HG03135 (cell line): ENCODE measurements around the gene ARRDC4.
"Not testable (repeated sequence)": the region's sequence is repeated elsewhere in the genome, so short reads cannot be mapped to it uniquely, and the experiment has no call there.

Experiments
- ATAC-seq: cut with Tn5 transposase; IDR thresholded peaks from one replicate; pipeline ENCODE4 v1.9.1; 2021; ENCODE audit warnings: mild to moderate bottlenecking, moderate library complexity; ENCODE audit not compliant: unreplicated experiment

Gene ARRDC4

DNA sequence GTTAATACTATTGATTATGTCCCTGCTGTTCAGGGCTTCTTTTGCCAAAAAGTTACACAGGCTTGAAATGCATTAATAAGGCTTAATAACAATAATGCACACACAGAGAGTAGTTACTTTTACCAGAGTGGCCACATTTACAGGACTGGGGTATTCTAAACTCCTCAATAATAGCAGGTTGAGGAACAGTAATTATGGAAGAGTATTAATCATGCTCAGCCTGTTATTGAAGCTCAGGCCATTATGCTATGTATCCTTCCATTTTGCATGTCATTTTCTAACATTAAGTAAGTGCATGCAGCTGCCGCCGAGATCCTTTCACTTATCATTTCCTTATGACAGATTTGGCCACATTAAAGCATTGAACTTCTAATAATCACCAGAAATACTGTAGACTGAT, 5.7 kb downstream of the ARRDC4 start:
- no peak for ATAC-seq

DNA sequence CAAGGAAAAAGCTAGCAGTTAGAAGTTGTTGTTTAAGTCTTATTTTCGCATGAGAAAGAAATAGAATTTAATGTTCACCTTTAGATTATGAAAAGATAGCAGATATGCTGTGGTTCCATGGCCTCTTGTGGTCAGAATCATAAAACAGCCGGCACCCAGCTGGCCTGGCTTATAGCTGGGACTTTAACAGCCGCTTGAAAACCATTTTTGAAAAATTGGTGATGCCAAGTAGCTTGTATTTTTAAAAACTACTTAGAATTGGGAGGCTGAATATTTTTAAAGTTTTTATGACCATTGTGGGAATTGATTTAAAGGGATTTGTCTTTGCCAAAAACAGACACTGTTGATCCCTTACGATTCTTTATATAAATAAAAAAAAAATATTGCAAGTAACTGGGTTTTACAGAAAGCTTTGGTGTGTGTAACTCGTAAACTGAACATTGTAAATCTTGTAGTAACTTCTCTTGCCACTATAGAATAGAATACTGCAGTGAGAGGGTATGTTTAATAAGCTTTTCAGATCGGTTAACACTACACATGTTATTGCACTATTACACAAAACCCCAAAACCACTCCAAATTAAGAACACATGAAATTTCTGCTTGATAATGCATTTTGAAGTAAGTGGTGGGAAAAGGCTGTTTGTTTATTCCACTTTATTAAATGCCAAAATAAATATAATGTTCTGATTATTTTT, 6.6 kb downstream of the ARRDC4 start:
- ATAC-seq = no peak

DNA sequence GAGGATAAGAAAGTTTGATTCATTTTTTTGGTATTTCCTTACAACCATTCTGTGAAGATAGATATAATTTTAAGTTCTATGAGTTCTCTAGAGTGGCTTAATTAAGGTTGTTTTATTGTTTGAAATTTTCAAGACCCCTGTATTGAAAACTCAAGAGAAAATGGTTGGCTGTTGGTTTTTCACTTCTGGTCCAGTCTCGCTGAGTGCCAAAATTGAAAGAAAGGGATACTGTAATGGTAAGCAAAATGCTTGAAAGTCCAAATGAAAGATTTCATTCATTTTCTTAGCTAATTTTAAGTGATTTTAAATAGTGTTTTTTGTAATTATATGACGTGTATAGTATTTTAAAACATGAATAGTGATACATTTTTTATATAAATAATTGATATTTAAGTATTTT, 7.4 kb downstream of the ARRDC4 start:
- ATAC-seq = no peak

DNA sequence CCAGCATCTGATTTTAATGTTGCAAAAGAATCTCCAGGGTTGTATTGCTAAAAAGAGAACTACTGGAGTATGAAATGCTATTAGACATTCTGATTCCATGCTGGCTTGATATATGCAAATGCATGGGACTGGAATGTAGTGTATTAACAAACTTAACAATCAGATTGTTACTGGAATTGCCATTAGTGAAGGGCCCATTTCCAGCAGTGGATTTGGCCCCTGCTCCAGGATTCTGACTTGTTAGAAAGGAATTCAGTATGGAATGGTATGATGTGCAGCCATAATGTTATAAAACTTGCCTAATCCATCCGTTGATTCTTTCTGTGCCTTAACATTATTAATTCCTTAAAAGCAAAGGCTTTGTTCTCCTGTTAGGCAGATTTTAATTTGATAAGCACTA, 7.9 kb downstream of the ARRDC4 start:
- no peak for ATAC-seq

DNA sequence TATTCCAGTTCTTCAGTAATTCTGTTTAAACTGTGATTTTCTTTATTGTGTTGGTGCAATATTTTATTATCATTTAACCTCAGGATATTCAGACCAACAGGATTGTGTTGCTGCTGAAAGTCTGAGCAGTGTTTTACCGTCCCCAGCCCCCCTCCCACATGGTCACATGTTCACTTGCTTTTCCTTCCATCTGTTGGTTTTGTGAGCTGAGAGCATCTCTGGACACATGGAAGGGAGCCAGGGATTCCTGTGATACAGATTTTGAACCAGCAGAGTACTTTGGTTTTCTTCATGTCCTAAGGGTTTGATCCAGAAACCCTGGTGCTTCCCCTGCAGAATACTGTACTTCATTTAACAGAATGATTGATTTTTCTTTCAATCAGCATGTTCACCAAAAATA, 11.9 kb downstream of the ARRDC4 start:
- ATAC-seq = no peak

DNA sequence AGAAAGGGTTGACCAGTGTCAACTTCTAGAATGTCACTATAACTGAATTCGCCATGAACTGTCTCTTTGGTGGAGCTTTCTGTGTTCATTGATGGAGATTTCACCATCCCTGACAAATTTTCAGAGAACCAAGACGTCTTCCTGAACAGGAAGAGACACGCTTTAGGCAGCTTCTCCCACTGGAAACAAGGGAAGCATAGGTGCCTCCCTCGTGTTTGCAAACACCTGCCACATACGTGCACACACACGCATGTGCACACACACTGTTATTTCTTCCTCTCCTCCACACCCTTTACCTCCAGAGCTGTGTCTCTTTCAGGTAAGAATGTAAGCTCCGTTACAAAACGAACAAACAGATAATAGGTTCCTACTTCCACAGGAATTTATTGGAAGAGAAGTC, 15.6 kb downstream of the ARRDC4 start:
- ATAC-seq = no peak

DNA sequence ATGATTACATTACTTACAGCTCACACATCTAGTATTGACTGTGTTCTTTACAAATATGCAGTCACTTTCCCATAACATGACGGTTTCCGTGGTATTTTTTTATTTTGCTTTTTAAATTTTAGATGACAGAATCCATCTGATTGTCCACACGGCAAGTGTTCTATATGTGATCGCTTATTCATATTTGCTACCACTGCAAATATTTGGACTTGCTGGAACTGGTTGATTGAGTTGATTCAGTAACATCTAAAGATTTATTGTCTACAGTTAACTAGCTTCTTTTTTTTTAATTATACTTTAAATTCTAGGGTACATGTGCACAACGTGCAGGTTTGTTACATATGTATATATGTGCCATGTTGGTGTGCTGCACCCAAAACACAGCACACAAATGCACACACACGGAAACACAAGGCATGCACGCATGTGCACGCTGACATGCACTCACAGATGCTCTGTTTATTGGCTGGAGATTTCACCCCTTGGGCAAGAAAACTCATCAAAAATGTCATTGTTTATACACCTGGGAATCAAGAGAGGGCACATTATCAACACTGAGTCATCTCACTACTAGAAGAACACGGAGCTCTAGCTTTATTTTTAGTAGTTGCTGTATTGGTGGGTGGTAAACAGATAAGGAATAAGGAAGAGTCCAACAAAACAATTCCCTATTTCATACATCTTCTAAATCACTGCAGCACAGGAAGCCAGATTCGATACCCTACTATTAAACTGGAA, 16.4 kb downstream of the ARRDC4 start:
- no peak for ATAC-seq

DNA sequence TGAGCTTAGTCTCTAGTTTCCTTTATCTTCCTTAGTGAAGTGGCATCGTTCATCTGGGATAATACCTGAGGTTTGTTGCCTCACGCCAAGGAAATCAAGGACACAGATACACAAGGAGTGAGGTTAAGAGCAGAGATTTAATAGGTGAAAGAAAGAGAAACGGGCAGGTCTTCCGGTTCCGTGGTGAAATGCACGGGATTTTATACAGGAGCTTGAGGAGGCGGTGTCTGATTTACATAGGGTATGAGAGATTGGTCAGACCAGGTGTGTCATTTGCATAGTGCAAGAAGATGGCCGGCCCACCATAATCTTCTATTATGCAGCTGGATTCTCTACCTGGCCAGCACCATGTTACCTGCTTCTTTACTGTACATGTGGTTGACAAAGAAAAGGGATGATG, 17.2 kb downstream of the ARRDC4 start:
- no peak for ATAC-seq

DNA sequence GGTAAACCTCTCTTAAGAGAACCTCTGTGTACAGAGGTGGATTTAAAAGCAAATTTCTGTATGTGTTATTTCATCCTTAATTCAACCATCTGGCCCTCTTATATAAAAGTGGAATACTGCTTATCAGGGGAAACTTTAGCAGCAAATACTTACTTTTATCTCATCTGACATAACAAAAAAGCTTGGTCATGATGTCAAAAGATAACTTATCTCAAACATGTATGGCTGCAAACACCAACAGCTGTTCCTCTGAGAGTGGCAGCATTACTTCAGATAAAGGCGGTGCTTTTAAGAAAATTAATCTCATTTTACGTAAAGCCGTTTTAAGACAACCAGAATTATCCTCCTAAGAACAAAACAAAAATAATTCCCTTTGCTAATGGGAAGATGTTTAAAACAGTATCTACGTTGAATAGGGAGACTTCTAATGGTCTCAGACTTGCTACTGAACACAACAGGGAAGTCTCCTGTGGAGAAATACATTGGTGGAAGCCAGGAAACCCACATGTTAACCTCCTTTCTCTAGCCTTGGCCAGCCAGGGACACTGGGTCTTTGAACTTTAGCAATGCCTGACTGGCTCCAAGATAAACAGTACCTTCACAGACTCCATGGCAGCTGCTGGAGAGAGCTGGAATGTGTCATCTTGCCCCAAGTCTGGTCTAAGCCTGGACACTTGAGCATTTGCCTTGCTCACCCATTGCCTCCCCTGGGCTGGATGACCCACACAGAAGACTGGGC, 18.1 kb downstream of the ARRDC4 start:
- no peak for ATAC-seq

DNA sequence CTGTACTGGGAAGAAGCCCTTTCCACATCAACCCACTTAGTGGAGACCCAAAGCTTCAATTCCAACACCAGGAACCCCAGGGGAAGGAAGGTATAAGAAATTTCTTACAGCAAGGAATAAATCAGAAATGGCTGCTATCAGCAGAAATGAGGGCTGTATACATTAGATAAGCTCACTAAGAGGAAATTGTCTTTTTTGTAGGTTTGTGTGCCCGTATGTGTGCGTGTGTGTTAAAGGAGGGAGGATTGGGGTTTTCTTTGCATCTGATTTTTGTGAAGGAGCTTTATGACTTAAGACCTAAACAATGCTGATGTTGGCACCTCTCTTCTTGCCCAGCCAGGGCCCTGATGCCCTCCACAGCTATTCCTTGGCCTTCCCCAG, 18.6 kb downstream of the ARRDC4 start:
- ATAC-seq = no peak

DNA sequence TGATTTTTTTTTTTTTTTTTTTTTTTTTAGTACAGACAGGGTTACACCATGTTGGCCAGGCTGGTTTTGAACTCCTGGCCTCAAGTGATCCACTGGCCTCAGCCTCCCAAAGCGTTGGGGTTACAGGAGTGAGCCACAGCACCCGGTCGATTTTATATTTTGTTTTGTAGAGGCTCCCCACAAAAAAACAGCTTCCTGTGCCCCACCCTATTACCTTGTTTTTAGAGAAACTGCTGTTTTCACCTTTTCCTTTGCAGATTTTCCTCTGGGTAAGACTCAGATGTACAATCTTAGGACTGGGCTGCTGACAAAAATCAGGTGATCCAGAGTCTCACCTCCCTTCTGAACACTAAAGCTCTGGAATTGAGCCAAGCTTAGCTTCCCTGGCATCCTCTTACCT, 20.6 kb downstream of the ARRDC4 start:
- ATAC-seq = no peak

DNA sequence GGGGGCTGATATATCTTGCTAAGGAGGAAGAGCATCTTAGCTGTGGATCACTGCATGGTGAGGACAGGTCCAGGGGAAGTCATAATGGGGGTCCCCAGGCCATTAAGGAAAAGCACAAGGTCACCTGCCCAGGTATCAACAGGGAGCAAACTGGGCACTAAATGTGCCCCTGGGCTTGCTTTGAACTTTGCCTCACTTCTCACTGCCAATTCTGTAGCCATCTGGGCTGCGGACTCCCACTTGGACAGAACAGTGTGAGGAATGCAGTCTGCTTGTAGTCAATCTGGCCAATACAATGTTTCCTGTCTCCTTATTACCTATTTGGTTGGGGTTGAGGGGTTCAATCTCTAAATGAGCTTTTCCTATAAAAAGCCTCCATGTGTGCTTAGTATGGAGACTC, 21.3 kb downstream of the ARRDC4 start:
- ATAC-seq = no peak

DNA sequence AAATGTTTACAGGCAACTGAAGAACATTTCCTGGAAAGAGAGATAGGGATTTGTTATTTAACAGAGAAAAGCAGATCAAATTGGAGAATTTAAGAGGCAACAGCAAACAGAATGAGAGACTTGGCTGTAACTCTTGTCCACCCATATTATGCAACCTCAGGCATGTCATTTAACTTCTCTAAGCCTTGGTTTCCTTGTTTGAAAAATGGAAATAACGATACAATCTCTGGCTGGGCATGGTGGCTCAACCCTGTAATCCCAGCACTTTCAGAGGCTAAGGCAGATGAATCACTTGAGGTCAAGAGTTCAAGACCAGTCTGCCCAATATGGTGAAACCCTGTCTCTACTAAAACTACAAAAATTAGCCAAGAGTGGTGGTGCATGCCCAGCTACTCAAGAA, 23.7 kb downstream of the ARRDC4 start:
- ATAC-seq = no peak

DNA sequence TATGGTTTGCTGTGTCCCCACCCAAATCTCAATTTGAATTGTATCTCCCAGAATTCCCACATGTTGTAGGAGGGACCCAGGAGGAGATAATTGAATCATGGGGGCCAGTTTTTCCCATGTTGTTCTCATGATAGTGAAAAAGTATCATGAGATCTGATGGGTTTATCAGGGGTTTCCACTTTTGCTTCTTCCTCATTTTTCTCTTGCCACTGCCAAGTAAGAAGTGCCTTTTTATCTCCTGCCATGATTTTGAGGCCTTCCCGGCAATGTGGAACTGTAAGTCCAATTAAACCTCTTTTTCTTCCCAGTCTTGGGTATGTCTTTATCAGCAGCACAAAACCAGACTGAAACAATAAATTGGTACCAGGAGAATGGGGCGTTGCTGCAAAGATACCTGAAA, 25.5 kb downstream of the ARRDC4 start:
- ATAC-seq = not testable (repeated sequence)

DNA sequence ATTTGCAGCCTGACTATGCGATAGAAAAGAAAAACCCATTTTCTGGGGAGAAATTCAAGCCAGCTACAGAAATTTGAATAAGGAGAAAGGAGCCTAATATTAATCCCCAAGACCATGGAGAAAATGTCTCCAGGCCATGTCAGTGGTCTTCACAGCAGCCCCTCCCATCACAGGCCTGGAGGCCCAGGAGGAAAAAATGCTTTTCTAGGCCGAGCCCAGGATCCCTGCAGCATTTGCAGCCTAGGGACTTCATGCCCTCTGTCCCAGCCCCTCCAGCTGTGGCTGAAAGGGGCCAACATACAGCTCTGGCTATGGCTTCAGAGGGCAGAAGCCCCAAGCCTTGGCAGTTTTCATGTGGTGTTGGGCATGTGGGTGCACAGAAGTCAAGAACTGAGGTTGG, 26.3 kb downstream of the ARRDC4 start:
- ATAC-seq = no peak

DNA sequence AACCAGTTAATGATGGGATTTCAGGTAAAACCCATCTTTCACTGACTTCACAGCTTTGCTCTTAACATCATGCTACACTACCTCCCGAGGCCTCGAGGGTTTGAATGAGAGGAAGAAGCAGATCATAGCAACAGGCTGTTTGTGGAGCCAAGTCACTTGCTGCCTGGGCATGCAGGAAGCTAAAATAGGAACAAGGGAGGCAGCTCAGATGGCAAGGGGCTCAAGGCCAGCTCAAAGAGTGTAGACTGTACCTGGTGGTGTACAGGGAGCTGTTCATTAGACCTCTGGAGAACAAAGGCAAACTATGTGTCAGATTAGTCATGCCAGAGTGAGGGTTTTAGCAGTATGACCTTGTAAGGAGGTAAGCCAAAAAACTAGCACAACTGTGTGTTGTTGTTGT, 28.8 kb downstream of the ARRDC4 start:
- no peak for ATAC-seq

DNA sequence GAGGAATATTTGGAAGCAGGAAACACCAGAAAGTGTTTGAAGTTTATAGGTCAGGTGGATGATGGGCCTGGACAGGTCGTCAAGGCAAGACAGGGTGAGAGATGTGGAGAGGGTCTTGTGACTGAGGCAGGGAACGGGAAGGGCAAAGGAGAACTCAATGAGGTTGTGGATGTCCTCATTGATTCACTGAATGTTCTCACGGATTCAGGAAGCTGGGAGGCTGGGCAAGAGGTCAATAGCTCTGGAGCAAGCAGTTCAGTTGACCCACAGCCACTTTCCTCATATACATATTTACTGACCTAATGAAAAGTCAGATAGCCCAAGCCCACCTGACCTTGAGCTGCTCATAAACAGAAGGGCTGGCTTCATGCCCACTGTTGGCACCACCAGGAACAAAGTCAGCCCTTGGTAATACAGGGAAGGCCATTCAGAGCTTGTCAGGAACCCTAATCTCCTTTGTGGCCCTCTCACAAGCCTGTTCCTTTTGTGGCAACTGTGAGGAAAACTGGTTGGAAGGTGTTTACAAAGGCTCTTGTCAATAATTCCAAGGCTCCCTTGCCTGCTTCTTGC, 31.6 kb downstream of the ARRDC4 start:
- ATAC-seq = no peak

DNA sequence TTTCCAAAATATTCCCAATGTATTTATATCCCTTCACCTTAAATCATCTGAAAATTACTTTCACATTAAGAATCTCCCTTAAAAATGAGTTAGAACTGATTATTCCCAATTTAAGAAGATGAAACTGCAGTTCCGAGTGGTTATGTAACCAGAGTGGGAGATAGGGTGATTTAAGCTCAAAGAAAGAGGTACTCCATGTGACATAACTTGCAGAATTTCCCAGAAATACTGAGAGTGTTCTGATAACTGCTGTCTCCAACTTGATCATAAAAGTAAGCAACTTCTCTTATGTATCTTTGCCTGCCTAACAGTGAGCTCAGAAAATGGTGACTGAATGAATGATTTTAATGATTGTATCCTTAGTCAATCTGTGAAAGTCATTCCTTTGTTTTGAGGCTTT, 32.3 kb downstream of the ARRDC4 start:
- ATAC-seq = no peak

DNA sequence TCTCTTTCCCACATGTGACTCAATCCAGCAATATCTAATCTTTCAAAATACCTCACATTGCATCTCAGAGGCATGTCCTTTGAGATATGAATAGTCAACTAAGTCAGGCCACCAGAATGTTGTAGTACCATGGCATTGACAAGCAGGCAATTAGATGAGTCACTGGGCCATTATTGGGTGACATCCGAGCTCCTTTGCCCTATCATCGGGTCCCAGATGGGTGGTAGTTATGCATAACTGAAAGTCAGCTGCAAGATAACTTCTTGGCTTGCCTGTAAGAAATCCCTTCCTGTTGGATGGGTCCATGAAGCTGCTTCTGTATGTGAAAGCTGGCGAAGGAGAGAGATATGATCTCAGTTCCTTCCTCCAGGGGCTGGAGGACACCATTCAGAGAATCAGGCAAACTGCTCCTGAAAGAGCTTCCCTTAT, 32.8 kb downstream of the ARRDC4 start:
- ATAC-seq = no peak

DNA sequence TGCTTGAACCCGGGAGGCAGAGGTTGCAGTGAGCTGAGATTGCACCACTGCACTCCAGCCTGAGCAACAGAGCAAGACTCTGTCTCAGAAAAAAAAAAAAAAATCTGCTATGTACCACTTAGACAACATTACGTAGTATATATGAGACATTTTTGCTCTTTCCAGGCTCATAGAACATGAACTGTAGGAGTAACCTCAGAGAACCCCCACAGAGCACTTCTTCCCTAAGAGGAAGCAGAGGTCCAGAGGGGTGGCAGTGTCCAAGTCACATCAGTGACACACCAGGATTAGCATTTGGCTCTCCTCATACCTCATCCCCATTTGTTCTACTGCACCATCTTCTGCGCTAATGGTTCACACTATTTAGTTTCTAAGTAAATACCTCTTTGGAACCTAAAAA, 33.7 kb downstream of the ARRDC4 start:
- no peak for ATAC-seq

DNA sequence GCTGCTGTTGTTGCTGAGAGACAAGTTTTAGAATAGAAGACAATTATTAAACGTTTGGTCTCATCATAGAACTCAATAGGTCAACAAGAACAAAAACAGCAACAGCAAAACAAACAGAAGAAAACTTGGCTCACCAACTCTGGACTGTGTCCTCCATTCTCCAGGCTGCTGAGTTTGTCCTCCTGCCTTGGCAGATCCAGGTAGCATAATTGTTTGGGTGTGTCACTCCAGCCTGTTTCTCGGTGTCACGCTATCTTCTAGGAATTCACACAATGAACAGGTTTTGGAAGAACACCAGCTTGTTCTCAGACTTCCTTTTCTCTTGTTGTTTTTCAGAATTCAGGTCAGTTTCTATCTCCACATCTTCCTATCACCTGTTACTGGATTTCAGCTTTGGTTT, 34.7 kb downstream of the ARRDC4 start:
- ATAC-seq = no peak
